Measurements from ENCODE around the gene ARL8A.

DNA sequence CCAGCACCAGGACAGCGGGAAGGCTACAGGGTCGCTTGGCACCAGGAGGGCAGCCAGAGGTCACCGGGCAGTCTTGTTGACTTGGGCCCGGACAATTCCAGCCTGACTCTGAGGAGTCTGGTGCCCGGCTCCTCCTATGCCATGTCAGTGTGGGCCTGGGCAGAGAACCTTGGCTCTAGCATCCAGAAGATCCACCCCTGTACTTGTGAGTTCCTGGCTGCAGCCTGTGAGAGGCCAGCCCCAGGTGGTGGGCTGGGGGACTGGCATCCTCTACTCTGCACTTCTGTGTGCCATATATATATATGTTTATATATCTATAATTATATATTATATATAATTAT lies 27.4 kb upstream of the ARL8A start:
- TF ChIP-seq, protein P1, sequence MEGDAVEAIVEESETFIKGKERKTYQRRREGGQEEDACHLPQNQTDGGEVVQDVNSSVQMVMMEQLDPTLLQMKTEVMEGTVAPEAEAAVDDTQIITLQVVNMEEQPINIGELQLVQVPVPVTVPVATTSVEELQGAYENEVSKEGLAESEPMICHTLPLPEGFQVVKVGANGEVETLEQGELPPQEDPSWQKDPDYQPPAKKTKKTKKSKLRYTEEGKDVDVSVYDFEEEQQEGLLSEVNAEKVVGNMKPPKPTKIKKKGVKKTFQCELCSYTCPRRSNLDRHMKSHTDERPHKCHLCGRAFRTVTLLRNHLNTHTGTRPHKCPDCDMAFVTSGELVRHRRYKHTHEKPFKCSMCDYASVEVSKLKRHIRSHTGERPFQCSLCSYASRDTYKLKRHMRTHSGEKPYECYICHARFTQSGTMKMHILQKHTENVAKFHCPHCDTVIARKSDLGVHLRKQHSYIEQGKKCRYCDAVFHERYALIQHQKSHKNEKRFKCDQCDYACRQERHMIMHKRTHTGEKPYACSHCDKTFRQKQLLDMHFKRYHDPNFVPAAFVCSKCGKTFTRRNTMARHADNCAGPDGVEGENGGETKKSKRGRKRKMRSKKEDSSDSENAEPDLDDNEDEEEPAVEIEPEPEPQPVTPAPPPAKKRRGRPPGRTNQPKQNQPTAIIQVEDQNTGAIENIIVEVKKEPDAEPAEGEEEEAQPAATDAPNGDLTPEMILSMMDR (conservative IDR thresholded peaks at IDR 0.05; ENCODE audit: low read length), result no peak
- no peak for TF ChIP-seq EZH2phosphoT487 (IDR thresholded peaks at IDR 0.05; ENCODE audit: borderline replicate concordance, low read depth, low read length)
